ENCODE data around the gene SPAG8. TPM values are rescaled to one million over a fixed set of nuclear protein-coding genes. Genes with fewer than 3 reads are reported as not detected.
A peak's percentile ranks its signal among the peaks of the same experiment; 100 is the strongest.

SPAG8 gene
- total and polyA plus RNA-seq, 9 of the 15 experiments (the other 6 are each of a cell fraction or from before 2014, with no cell fraction given): 0.03 to 0.47 (median 0.21) TPM

DNA sequence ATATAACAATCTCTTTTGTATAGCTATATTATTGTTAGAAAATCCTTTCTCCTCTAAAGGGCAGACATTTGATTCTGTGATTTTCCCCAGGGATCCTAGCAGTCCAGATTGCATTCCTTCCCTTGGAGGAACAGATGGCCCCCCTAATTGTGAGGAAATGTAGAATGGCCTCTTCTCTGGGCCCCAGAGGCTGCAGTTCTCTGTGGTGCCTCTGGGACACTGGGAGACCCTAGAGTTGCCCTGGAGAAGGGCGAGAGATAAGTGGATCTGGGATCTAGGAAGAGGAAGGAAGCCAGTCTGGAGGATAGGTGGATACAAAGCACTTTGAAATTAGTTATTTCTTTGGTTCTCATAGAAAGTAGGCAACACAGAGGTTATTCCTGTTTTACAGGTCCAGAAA lies 4.6 kb upstream of the SPAG8 start:
- TF ChIP-seq, protein P1, sequence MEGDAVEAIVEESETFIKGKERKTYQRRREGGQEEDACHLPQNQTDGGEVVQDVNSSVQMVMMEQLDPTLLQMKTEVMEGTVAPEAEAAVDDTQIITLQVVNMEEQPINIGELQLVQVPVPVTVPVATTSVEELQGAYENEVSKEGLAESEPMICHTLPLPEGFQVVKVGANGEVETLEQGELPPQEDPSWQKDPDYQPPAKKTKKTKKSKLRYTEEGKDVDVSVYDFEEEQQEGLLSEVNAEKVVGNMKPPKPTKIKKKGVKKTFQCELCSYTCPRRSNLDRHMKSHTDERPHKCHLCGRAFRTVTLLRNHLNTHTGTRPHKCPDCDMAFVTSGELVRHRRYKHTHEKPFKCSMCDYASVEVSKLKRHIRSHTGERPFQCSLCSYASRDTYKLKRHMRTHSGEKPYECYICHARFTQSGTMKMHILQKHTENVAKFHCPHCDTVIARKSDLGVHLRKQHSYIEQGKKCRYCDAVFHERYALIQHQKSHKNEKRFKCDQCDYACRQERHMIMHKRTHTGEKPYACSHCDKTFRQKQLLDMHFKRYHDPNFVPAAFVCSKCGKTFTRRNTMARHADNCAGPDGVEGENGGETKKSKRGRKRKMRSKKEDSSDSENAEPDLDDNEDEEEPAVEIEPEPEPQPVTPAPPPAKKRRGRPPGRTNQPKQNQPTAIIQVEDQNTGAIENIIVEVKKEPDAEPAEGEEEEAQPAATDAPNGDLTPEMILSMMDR (IDR thresholded peaks at IDR 0.05 in 2 of 3, conservative IDR thresholded peaks at IDR 0.05 in 1 of 3; ENCODE audit: insufficient read depth in 2 of 3, low read depth in 1 of 3, low read length in 3 of 3): 0 out of 6 replicates have a peak, but pooled peaks of 1 of the 3 experiments have one; percentile 26
- TF ChIP-seq, protein P2, sequence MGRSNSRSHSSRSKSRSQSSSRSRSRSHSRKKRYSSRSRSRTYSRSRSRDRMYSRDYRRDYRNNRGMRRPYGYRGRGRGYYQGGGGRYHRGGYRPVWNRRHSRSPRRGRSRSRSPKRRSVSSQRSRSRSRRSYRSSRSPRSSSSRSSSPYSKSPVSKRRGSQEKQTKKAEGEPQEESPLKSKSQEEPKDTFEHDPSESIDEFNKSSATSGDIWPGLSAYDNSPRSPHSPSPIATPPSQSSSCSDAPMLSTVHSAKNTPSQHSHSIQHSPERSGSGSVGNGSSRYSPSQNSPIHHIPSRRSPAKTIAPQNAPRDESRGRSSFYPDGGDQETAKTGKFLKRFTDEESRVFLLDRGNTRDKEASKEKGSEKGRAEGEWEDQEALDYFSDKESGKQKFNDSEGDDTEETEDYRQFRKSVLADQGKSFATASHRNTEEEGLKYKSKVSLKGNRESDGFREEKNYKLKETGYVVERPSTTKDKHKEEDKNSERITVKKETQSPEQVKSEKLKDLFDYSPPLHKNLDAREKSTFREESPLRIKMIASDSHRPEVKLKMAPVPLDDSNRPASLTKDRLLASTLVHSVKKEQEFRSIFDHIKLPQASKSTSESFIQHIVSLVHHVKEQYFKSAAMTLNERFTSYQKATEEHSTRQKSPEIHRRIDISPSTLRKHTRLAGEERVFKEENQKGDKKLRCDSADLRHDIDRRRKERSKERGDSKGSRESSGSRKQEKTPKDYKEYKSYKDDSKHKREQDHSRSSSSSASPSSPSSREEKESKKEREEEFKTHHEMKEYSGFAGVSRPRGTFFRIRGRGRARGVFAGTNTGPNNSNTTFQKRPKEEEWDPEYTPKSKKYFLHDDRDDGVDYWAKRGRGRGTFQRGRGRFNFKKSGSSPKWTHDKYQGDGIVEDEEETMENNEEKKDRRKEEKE (IDR thresholded peaks at IDR 0.05; ENCODE audit: borderline replicate concordance in 1 of 2, control insufficient read depth in 1 of 2, low read depth in 2 of 2, low read length in 1 of 2): no peak
- TF ChIP-seq ZNF431 (CRISPR knock-in tag; IDR thresholded peaks at IDR 0.05): no peak
- no peak for TF ChIP-seq ZNF274 (IDR thresholded peaks at IDR 0.05; ENCODE audit: borderline replicate concordance, low read depth, low read length)
- in situ Hi-C loops (cut with MboI): no loop called here
- Histone ChIP-seq H3K4me3 (no peak overlapping the region), H3K4me2 (ENCODE audit: insufficient read depth, low read length) (no peak overlapping the region), H3K79me2 (ENCODE audit: control insufficient read depth, insufficient read depth, low read length) (peaks cover 12% of the 10 kb centered on the region; the same call in 2 of the 3 replicates), H3K36me3 (ENCODE audit: control insufficient read depth, insufficient read depth, low read length) (no peaks in the 10 kb centered on the region), H3K4me1 (replicated peaks in 1 of 2; ENCODE audit: control insufficient read depth in 2 of 2, insufficient read depth in 2 of 2, low read length in 2 of 2) (peaks cover 17 to 25% of the 10 kb centered on the region in 2 experiments), H3K27me3 (ENCODE audit: control insufficient read depth in 2 of 2, insufficient read depth in 2 of 2, low read length in 2 of 2) (no peaks in the 10 kb centered on the region), H3K9ac (ENCODE audit: insufficient read depth in 1 of 2, low read depth in 2 of 2, low read length in 2 of 2) (no peak overlapping the region), H3K9me3 (replicated peaks; ENCODE audit: control insufficient read depth, insufficient read depth, low read depth, low read length) (no peaks in the 10 kb centered on the region; the same call in 1 of the 2 replicates), H3K27ac (ENCODE audit: extremely low read depth, low read depth, low read length) (no peak overlapping the region), H4K20me1 (replicated peaks; ENCODE audit: control insufficient read depth, insufficient read depth, low read length) (no peaks in the 10 kb centered on the region), H3K9me1 (ENCODE audit: control insufficient read depth, insufficient read depth, low read length) (peaks cover 4% of the 10 kb centered on the region), H2AFZ (ENCODE audit: low read depth, low read length) (no peak overlapping the region)
- DNase-seq (ENCODE audit: extremely low read depth in 1 of 4, low spot score in 3 of 4) (peak in 2 of 4 experiments; percentile 12 to 16), ATAC-seq (no peak), FAIRE-seq (no peak)
- BruUV-seq (replicated peaks): no TSS peak
- intact Hi-C loops (cut with micrococcal nuclease): loop anchor here (10.0 kb wide), 2 partner anchors 82 to 152 kb away; partner anchors contain the start of genes ARHGEF39, CREB3 and TLN1
- WGBS (ENCODE audit: insufficient coverage, low coverage, missing lambda C conversion rate): 71% methylated on average over 1 of the region's 1 CpG
- CTCF ChIA-PET (ENCODE audit: low intra/inter-chr PET ratio): no interaction called here
- POLR2A ChIA-PET: no interaction called here

Measured in K562 (cell line).